GM12873 (cell line): Measurements from ENCODE around the gene ENO4.

Experiments used
- CTCF ChIP-seq: IDR thresholded peaks from 2 replicates; pipeline ENCODE4 v1.5.1; 2012; ENCODE audit warnings: low read depth, mild to moderate bottlenecking, moderate library complexity, low read length, control low read depth; ENCODE audit not compliant: insufficient read depth; ENCODE audit errors: missing control alignments

Gene ENO4

GRCh38 chr10:116853701-116854100 is 4.4 kb downstream of the ENO4 start:
- TF ChIP-seq CTCF, result no peak

GRCh38 chr10:116857156-116857555 is 7.9 kb downstream of the ENO4 start:
- TF ChIP-seq CTCF, result no peak

GRCh38 chr10:116861796-116862195 is 12.5 kb downstream of the ENO4 start:
- no peak for TF ChIP-seq CTCF

GRCh38 chr10:116864436-116864835 is 15.1 kb downstream of the ENO4 start:
- no peak for TF ChIP-seq CTCF

GRCh38 chr10:116866066-116866465 is 16.8 kb downstream of the ENO4 start:
- no peak for TF ChIP-seq CTCF

- TF ChIP-seq CTCF, result no peak
Observed at GRCh38 chr10:116866987-116867595, 17.8 kb downstream of the ENO4 start.

GRCh38 chr10:116868198-116868676 is 18.9 kb downstream of the ENO4 start:
- TF ChIP-seq CTCF, result no peak
